HepG2 (cell line): Measurements from ENCODE around the gene GPAM. TPM values are rescaled to one million over a fixed set of nuclear protein-coding genes. Genes with fewer than 3 reads are reported as not detected.

Source experiments
- ATAC-seq: fragments of 200-7000 bp; cut with Tn5 transposase; 3 replicates; pipeline ENCODE4 v1.9.1; 2020; ENCODE audit warnings: mild to moderate bottlenecking, moderate library complexity
- BruUV-seq: library from RNA; stranded (reverse); fragments of 400-500 nt; replicated peaks from 2 replicates; lab custom pipeline; 2021; lab: Mats Ljungman, UMichigan
- CTCF ChIA-PET: fragments of 300-600 bp; formaldehyde crosslinking; extraction: SDS; loops from one replicate; lab custom pipeline; 2021; ENCODE audit warnings: low total read pairs, inconsistent platforms, low intra/inter-chr PET ratio; lab: Yijun Ruan, JAX
- POLR2A ChIA-PET: fragments of 350-600 bp; sonication (Branson Sonifier 250); formaldehyde crosslinking; loops from one replicate; lab custom pipeline; 2020; ENCODE audit warnings: antibody characterized with exemption, inconsistent platforms; lab: Yijun Ruan, JAX
- DNase-seq: peaks from one replicate; pipeline ENCODE4 v3.0.0-alpha.2; 2015; ENCODE audit warnings: low spot score
- FAIRE-seq: peaks from 3 replicates; lab custom pipeline; 2011; peaks lifted over from hg19 to GRCh38; lab: Jason Lieb, UNC
- H2AFZ ChIP-seq: one replicate; pipeline ENCODE4 v1.6.1; 2011; ENCODE audit warnings: low read length, inconsistent platforms
- H3K27ac ChIP-seq: fragments of 300-600 bp; 3 replicates; pipeline ENCODE4 v1.8.0; 2011; ENCODE audit warnings: mixed run types, mild to moderate bottlenecking, mixed read lengths, low read length, inconsistent platforms; ENCODE audit not compliant: insufficient read depth; ENCODE audit errors: extremely low read length
- H3K27me3 ChIP-seq, 2 experiments: fragments of 200-600 bp in 1 of 2; 2 replicates in 1 of 2; 3 replicates in 1 of 2; pipeline versions ENCODE4 v1.6.0 to v1.8.0; 2011; ENCODE audit warnings: low read length in 2 of 2, mild to moderate bottlenecking in 2 of 2, moderate library complexity in 2 of 2, inconsistent platforms in 1 of 2; ENCODE audit not compliant: insufficient read depth in 2 of 2, control insufficient read depth in 1 of 2
- H3K36me3 ChIP-seq, 2 experiments: fragments of 200-600 bp in 1 of 2; replicated peaks in 1 of 2; 2 replicates in 1 of 2; 3 replicates in 1 of 2; pipeline versions ENCODE4 v1.5.1 to v1.8.0; 2011; ENCODE audit warnings: low read length in 2 of 2, inconsistent platforms in 1 of 2; ENCODE audit not compliant: insufficient read depth in 2 of 2, control insufficient read depth in 1 of 2
- H3K4me1 ChIP-seq: 2 replicates; pipeline ENCODE4 v1.5.1; 2012; ENCODE audit warnings: low read length, inconsistent platforms; ENCODE audit not compliant: insufficient read depth
- H3K4me2 ChIP-seq: 2 replicates; pipeline ENCODE4 v1.6.0; 2011; ENCODE audit warnings: low read depth, low read length, inconsistent platforms
- H3K4me3 ChIP-seq, 3 experiments: fragments of 200-600 bp in 1 of 3; sonication (generic), shearing (Covaris generic) in 1 of 3; replicated peaks in 1 of 3; 2 replicates each; pipeline ENCODE4 v1.5.1; 2011 to 2016; ENCODE audit warnings: low read length in 3 of 3, inconsistent platforms in 2 of 3, low read depth in 2 of 3, mild to moderate bottlenecking in 2 of 3, control low read depth in 1 of 3, mixed read lengths in 1 of 3; ENCODE audit not compliant: insufficient read depth in 1 of 3
- H3K79me2 ChIP-seq: one replicate; pipeline ENCODE4 v1.6.1; 2011; ENCODE audit warnings: low read length, inconsistent platforms; ENCODE audit not compliant: insufficient read depth
- H3K9ac ChIP-seq: 2 replicates; pipeline ENCODE4 v1.6.0; 2011; ENCODE audit warnings: mild to moderate bottlenecking, low read depth, low read length, inconsistent platforms; ENCODE audit not compliant: insufficient read depth
- H3K9me3 ChIP-seq: 2 replicates; pipeline ENCODE4 v1.5.1; 2012; ENCODE audit warnings: mild to moderate bottlenecking, low read length
- H4K20me1 ChIP-seq: 2 replicates; pipeline ENCODE4 v1.6.0; 2011; ENCODE audit warnings: inconsistent platforms, mild to moderate bottlenecking, low read length, moderate library complexity; ENCODE audit not compliant: insufficient read depth
- FOXA1 ChIP-seq, 2 experiments: fragments of 450-650 bp in 1 of 2; sonication (generic) in 1 of 2; formaldehyde crosslinking in 1 of 2; IDR thresholded peaks; 2 replicates each; pipeline versions ENCODE4 v1.4.0 to v1.6.1; 2016 to 2020; ENCODE audit warnings: missing genetic modification reagents in 1 of 2
- NONO ChIP-seq, 2 experiments: fragments of 450-650 bp in 1 of 2; sonication (generic) in 1 of 2; formaldehyde crosslinking in 1 of 2; IDR thresholded peaks in 1 of 2; conservative IDR thresholded peaks in 1 of 2; 2 replicates each; pipeline versions ENCODE4 v1.6.1 to v1.8.0; 2017 to 2022; ENCODE audit warnings: mild to moderate bottlenecking in 1 of 2, missing genetic modification reagents in 1 of 2, moderate library complexity in 1 of 2
- RBM22 ChIP-seq: fragments of 200-400 bp; formaldehyde crosslinking; optimal IDR thresholded peaks from 2 replicates; pipeline ENCODE3; 2017; ENCODE audit warnings: mild to moderate bottlenecking, low read length, moderate library complexity
- RORA ChIP-seq: sonication (generic); formaldehyde crosslinking; IDR thresholded peaks from 2 replicates; pipeline ENCODE4 v1.5.0; 2020; ENCODE audit warnings: mild to moderate bottlenecking, missing genetic modification reagents, moderate library complexity
- ZNF335 ChIP-seq: sonication (generic); formaldehyde crosslinking; IDR thresholded peaks from 2 replicates; pipeline ENCODE4 v1.4.0; 2020; ENCODE audit warnings: missing genetic modification reagents
- WGBS: methylation state at CpG from one replicate; pipeline ENCODE4 v1.1.6; 2017; ENCODE audit warnings: low lambda C conversion rate; 5-methylcytosine and 5-hydroxymethylcytosine counted together
- in situ Hi-C: cut with HindIII; loops from 2 replicates; pipeline ENCODE4 v1.10.0; 2017; ENCODE audit warnings: low pct_unique_long_range_greater_than_20kb; ENCODE audit not compliant: extremely low pct_ligation_motif_present
- intact Hi-C: fragments of 100-400 bp; cut with micrococcal nuclease; formaldehyde crosslinking; loops from one replicate; pipeline ENCODE4 v1.10.0; 2022; ENCODE audit not compliant: unreplicated experiment
- polyA plus RNA-seq, 8 experiments: library from polyadenylated mRNA; depleted of rRNA in 3 of 8; stranded (reverse) in 7 of 8; unstranded in 1 of 8; fragments of >200 nt; fragmentation: Illumina TruSeq in 4 of 8; extraction: Trizol in 4 of 8; gene quantifications; 2 replicates each; pipeline versions ENCODE4 v1.2.1 to v1.2.3, GENCODE V29; 2011 to 2016; ENCODE audit warnings: low read depth in 4 of 8, missing spikeins in 1 of 8, mixed read lengths in 1 of 8; ENCODE audit not compliant: insufficient read depth in 1 of 8
- total RNA-seq, 5 experiments: library from RNA; depleted of rRNA; stranded (reverse); fragments of >200 nt; fragmentation: Illumina TruSeq; extraction: Trizol; gene quantifications; 2 replicates each; pipeline ENCODE4 v1.2.3, GENCODE V29; 2016; ENCODE audit warnings: low read depth in 1 of 5

Gene GPAM
- total and polyA plus RNA-seq, 2 of the 13 experiments (the other 11 are each of a cell fraction or from before 2014, with no cell fraction given), result 36.8 to 140 TPM

- intact Hi-C loops (no loop called here), in situ Hi-C loops (no loop called here)
- TF ChIP-seq NONO (IDR thresholded peaks at IDR 0.05) (no peak), NONO (CRISPR knock-in tag; conservative IDR thresholded peaks at IDR 0.05) (no peak), ZNF335 (CRISPR knock-in tag) (no peak)
- TF ChIP-seq, all 625 proteins: peak for 0
- POLR2A ChIA-PET, result interaction anchor here (1.4 kb wide), 1 partner anchor 15 kb away, joined by 4 read pairs; no protein-coding TSS in a partner anchor
- CTCF ChIA-PET, result no interaction called here
- H3K9me3 ChIP-seq, result peaks cover 16% of the 10 kb centered on the region
- DNase-seq (no peak), ATAC-seq (peak; percentile 18; the same call in 2 of the 3 replicates), FAIRE-seq (no peak)
- no peaks in the 10 kb centered on the region for H3K27me3 ChIP-seq
- no peak overlapping the region for H3K4me3 ChIP-seq
- peaks cover 90% of the 10 kb centered on the region for H3K79me2 ChIP-seq
- H3K4me1 ChIP-seq, result peaks cover 28% of the 10 kb centered on the region
- BruUV-seq, result no TSS peak
- no peak overlapping the region for H2AFZ ChIP-seq
- H3K9ac ChIP-seq, result no peak overlapping the region
- WGBS, result 81% methylated on average over 4 of the region's 4 CpGs
- no peaks in the 10 kb centered on the region for H4K20me1 ChIP-seq
- peaks cover 20 to 75% of the 10 kb centered on the region in 2 experiments for H3K36me3 ChIP-seq
- H3K27ac ChIP-seq, result peak overlapping the region; percentile 23
- no peak overlapping the region for H3K4me2 ChIP-seq
Measured at GRCh38 chr10:112191041-112191590, 7.6 kb upstream of the GPAM start.

GRCh38 chr10:112189465-112189864 is 5.9 kb upstream of the GPAM start:
- peaks cover 18 to 81% of the 10 kb centered on the region in 2 experiments for H3K36me3 ChIP-seq
- H3K27ac ChIP-seq, result no peak overlapping the region
- peaks cover 21% of the 10 kb centered on the region for H3K9me3 ChIP-seq
- ATAC-seq, result no peak
- peaks cover 34% of the 10 kb centered on the region for H3K4me1 ChIP-seq
- H4K20me1 ChIP-seq, result no peaks in the 10 kb centered on the region
- no peaks in the 10 kb centered on the region for H3K27me3 ChIP-seq
- TF ChIP-seq RORA (CRISPR knock-in tag), result no peak
- no peak for TF ChIP-seq FOXA1 (IDR thresholded peaks at IDR 0.05)
- TF ChIP-seq FOXA1 (CRISPR knock-in tag; IDR thresholded peaks at IDR 0.05), result no peak
- TF ChIP-seq RBM22, result peak; percentile 85
- no peak for DNase-seq
- H3K4me3 ChIP-seq, result no peak overlapping the region
- POLR2A ChIA-PET, result interaction anchor here (0.9 kb wide), 1 partner anchor 35 kb away, joined by 3 read pairs; no protein-coding TSS in a partner anchor
- FAIRE-seq, result no peak
- H2AFZ ChIP-seq, result no peak overlapping the region
- H3K79me2 ChIP-seq, result peaks cover 90% of the 10 kb centered on the region
- H3K9ac ChIP-seq, result no peak overlapping the region
- no peak overlapping the region for H3K4me2 ChIP-seq
- intact Hi-C loops, result no loop called here
- in situ Hi-C loops, result no loop called here
- no TSS peak for BruUV-seq
- WGBS, result 97% methylated on average over 5 of the region's 5 CpGs
- CTCF ChIA-PET, result no interaction called here
